ENCODE measurements around the gene MEAK7. TPM values are rescaled to one million over a fixed set of nuclear protein-coding genes. Genes with fewer than 3 reads are reported as not detected.

The MEAK7 gene
- total RNA-seq, 4 donors from 2014 or later, result 2.6 to 7.1 (median 5.0) TPM

DNA sequence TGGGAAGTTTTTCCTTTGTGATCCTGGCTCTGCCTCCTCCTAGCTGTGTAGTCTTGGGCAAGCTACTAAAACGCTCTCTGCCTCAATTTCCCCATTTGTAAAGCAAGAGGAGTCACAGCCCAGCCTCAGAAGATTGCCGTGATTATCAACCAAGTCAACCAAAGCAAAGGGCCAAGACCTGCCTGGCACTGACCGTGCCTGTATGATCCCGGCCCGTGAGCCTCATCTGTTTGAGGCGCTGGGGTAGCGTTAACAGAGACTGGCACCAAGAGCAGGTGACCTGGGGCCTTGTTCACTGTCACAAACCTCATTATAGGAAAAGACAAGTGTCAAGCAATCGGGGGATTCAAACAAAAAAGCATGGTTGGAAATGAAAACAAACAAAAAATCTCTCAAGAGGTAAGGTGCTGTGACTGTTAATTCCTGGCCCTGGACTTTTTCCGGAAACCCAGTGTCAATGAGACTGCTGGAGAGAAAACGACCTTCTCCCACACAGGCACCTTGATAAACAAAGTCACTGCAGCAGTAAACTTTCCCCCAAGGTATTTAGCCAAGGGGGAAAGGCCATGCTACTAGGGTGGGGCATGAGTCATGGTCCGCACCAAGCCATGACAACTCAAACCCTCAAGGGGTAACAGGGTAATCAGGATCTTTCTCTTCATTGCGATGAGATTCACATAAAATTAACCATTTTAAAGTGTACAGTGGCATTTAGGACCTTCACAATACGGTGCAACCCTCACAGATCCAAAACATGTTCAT is 5.4 kb downstream of the MEAK7 start:
- in situ Hi-C loops (cut with MboI; ENCODE audit: low sequenced_read_pairs in 4 of 4) (loop anchor here in 2 of 4 donors (25.0 kb wide), 2 partner anchors 212 to 537 kb away; partner anchors contain the start of genes NECAB2 (in 2 of the 2), OSGIN1 (in 2 of the 2) and WFDC1 (in 2 of the 2)), intact Hi-C loops (cut with DNase I; ENCODE audit: low total_unique reads) (no loop called here)
- H3K27me3 ChIP-seq, result no peaks in the 10 kb centered on the region
- H3K36me3 ChIP-seq, result peaks cover 0 to 37% of the 10 kb centered on the region in 2 donors
- TF ChIP-seq, protein P1, sequence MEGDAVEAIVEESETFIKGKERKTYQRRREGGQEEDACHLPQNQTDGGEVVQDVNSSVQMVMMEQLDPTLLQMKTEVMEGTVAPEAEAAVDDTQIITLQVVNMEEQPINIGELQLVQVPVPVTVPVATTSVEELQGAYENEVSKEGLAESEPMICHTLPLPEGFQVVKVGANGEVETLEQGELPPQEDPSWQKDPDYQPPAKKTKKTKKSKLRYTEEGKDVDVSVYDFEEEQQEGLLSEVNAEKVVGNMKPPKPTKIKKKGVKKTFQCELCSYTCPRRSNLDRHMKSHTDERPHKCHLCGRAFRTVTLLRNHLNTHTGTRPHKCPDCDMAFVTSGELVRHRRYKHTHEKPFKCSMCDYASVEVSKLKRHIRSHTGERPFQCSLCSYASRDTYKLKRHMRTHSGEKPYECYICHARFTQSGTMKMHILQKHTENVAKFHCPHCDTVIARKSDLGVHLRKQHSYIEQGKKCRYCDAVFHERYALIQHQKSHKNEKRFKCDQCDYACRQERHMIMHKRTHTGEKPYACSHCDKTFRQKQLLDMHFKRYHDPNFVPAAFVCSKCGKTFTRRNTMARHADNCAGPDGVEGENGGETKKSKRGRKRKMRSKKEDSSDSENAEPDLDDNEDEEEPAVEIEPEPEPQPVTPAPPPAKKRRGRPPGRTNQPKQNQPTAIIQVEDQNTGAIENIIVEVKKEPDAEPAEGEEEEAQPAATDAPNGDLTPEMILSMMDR (IDR thresholded peaks at IDR 0.05 in 4 of 5, conservative IDR thresholded peaks at IDR 0.05 in 1 of 5), result no peak
- TF ChIP-seq POLR2A (IDR thresholded peaks at IDR 0.05), result no peak
- no peak overlapping the region for H3K27ac ChIP-seq
- ATAC-seq, result no peak
- no peaks in the 10 kb centered on the region for H3K9me3 ChIP-seq
- peaks cover 5 to 6% of the 10 kb centered on the region in 2 donors for H3K4me1 ChIP-seq
- H3K4me3 ChIP-seq, result no peak overlapping the region
- no peak for DNase-seq

DNA sequence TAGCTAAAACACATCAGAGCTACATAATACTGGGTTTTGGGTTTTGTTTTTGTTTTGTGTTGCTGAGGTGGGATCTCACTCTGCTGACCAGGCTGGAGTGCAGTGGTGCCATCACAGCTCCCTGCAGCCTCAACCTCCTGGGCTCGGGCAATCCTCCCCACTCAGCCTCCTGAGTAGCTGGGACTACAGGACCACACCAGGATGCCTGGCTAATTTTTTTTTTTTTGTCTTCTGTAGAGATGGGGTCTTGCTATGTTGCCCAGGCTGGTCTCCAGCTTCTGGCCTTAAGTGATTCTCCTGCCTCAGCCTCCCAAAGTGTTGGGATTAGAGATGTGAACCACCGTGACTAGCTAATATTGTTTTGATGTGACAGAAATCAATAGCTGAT is 6.2 kb downstream of the MEAK7 start:
- H3K27ac ChIP-seq, result no peak overlapping the region
- in situ Hi-C loops (cut with MboI; ENCODE audit: low sequenced_read_pairs in 4 of 4) (loop anchor here in 2 of 4 donors (25.0 kb wide), 2 partner anchors 211 to 536 kb away; partner anchors contain the start of genes NECAB2 (in 2 of the 2), OSGIN1 (in 2 of the 2) and WFDC1 (in 2 of the 2)), intact Hi-C loops (cut with DNase I; ENCODE audit: low total_unique reads) (no loop called here)
- ATAC-seq (no peak), DNase-seq (no peak)
- H3K4me1 ChIP-seq, result no peaks in the 10 kb centered on the region
- no peaks in the 10 kb centered on the region for H3K9me3 ChIP-seq
- no peak overlapping the region for H3K4me3 ChIP-seq
- H3K27me3 ChIP-seq, result no peaks in the 10 kb centered on the region
- TF ChIP-seq POLR2A (IDR thresholded peaks at IDR 0.05), result no peak
- TF ChIP-seq, protein P1 (IDR thresholded peaks at IDR 0.05 in 4 of 5, conservative IDR thresholded peaks at IDR 0.05 in 1 of 5), result no peak
- H3K36me3 ChIP-seq, result peaks cover 0 to 45% of the 10 kb centered on the region in 2 donors

DNA sequence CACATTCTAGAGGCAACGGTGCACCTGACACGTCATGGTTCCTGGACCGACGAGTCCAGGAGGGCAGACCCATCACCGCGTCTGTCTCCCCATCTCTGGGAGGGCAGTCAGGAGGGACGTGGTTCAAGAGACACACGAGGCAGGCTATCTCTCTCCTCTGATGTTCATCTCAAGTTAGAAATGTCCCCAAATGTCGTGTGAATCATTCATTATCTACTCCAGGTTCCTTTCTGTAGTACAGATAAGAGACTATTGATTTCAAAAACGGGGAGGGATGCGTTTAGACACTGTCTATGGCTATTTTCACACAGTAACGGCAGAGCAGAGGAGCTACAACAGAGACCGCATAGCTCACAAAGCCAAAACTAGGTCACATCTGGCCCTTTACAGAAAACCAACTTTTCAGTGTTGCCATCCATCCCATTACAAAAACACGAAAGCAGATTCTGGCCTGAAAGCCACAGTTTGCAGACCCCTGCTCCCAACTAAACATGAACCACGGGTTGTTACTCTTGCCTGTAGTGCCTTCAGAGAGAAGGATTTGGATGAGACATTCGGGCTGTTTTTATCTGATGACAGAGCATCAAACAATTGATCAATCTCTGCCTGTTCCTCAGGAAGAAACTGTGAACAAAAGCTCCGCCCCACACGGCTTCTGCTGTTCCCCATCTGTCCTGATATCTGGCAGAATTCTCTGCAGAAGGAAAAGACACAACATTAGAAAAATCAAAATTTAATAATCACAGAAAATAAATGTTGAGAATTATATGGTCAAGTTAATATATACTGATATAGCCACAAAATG is 6.8 kb downstream of the MEAK7 start:
- no peak overlapping the region for H3K27ac ChIP-seq
- peaks cover 0 to 48% of the 10 kb centered on the region in 2 donors for H3K36me3 ChIP-seq
- DNase-seq (no peak), ATAC-seq (no peak)
- H3K4me1 ChIP-seq, result no peaks in the 10 kb centered on the region
- H3K4me3 ChIP-seq, result no peak overlapping the region
- TF ChIP-seq, protein P1 (IDR thresholded peaks at IDR 0.05 in 4 of 5, conservative IDR thresholded peaks at IDR 0.05 in 1 of 5), result no peak
- in situ Hi-C loops (cut with MboI; ENCODE audit: low sequenced_read_pairs in 4 of 4) (loop anchor here in 2 of 4 donors (25.0 kb wide), 2 partner anchors 210 to 535 kb away; partner anchors contain the start of genes NECAB2 (in 2 of the 2), OSGIN1 (in 2 of the 2) and WFDC1 (in 2 of the 2)), intact Hi-C loops (cut with DNase I; ENCODE audit: low total_unique reads) (no loop called here)
- H3K9me3 ChIP-seq, result no peaks in the 10 kb centered on the region
- H3K27me3 ChIP-seq, result no peaks in the 10 kb centered on the region

DNA sequence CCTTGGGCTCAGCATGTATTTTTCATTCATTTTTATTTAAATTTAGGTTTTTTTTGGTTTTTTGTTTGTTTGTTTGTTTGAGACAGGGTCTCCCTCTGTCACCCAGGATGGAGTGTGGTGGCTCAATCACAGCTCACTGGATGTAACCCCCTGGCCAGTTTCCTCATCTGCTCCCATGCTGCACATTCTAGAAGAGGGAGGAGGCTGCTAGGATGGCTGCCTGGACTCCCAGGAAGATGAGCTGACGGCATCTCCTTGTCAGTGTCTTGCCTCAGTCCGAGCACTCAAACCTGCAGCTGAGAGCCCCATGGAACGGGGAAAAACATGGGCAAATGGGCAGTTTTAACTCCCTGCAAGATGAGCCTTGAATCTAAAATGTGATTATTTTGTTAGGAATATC is 7.5 kb downstream of the MEAK7 start:
- Histone ChIP-seq H3K27ac (no peak overlapping the region), H3K4me1 (no peaks in the 10 kb centered on the region), H3K27me3 (no peaks in the 10 kb centered on the region), H3K36me3 (peaks cover 0 to 48% of the 10 kb centered on the region in 2 donors), H3K4me3 (no peak overlapping the region), H3K9me3 (no peaks in the 10 kb centered on the region)
- no peak for TF ChIP-seq POLR2A (IDR thresholded peaks at IDR 0.05)
- TF ChIP-seq, protein P1 (IDR thresholded peaks at IDR 0.05 in 4 of 5, conservative IDR thresholded peaks at IDR 0.05 in 1 of 5), result no peak
- DNase-seq (no peak), ATAC-seq (no peak)
- in situ Hi-C loops (cut with MboI; ENCODE audit: low sequenced_read_pairs in 4 of 4), result loop anchor here in 2 of 4 donors (25.0 kb wide), 2 partner anchors 210 to 535 kb away; partner anchors contain the start of genes NECAB2 (in 2 of the 2), OSGIN1 (in 2 of the 2) and WFDC1 (in 2 of the 2)
- intact Hi-C loops (cut with DNase I; ENCODE audit: low total_unique reads), result no loop called here

All from gastrocnemius medialis (tissue), 4 donors.